NCI-H446 (cell line): ENCODE measurements around the gene GOLGA6L10.

ENCODE experiments used
- DNase-seq, 2 experiments: peaks; one replicate each; lab custom pipeline; 2025; lab: John Stamatoyannopoulos, UW

The GOLGA6L10 gene

GRCh38 chr15:82298520-82298919, 50.8 kb downstream of the GOLGA6L10 start:
- no peak for DNase-seq

- no peak for DNase-seq
These were observed 51.2 kb downstream of the GOLGA6L10 start for GRCh38 chr15:82298032-82298431.

- DNase-seq, result no peak
These were observed 51.7 kb downstream of the GOLGA6L10 start for GRCh38 chr15:82297546-82297945.

- DNase-seq, result peak in 1 of 2 experiments; percentile 32
These were observed 55.1 kb downstream of the GOLGA6L10 start for GRCh38 chr15:82294061-82294690.

- DNase-seq, result no peak
These were observed 57.0 kb downstream of the GOLGA6L10 start for GRCh38 chr15:82292271-82292670.
